SU-DHL-6 (cell line): ENCODE data around the gene ZFTA.

Experiments
- CTCF ChIP-seq: fragments of 200-600 bp; sonication (generic); IDR thresholded peaks from one replicate; pipeline ENCODE4 v1.5.1; 2017; ENCODE audit warnings: antibody characterized with exemption, mild to moderate bottlenecking, low read length, moderate library complexity; ENCODE audit not compliant: insufficient read depth, poor library complexity, severe bottlenecking
- EZH2phosphoT487 ChIP-seq: fragments of 200-600 bp; sonication (generic), shearing (Covaris generic); conservative IDR thresholded peaks from 2 replicates; pipeline ENCODE4 v1.6.1; 2018; ENCODE audit warnings: mild to moderate bottlenecking, antibody characterized with exemption, low read length, moderate library complexity, mixed read lengths

GRCh38 chr11:63738720-63739360, 29.7 kb downstream of the ZFTA start:
- TF ChIP-seq CTCF = peak; percentile 92
- no peak for TF ChIP-seq EZH2phosphoT487
